HepG2 (cell line): Measurements from ENCODE around the gene IGLON5. TPM values are rescaled to one million over a fixed set of nuclear protein-coding genes. Genes with fewer than 3 reads are reported as not detected.
A peak's percentile ranks its signal among the peaks of the same experiment; 100 is the strongest.

Experiments
- ARHGAP35 ChIP-seq: sonication (generic); formaldehyde crosslinking; IDR thresholded peaks from 2 replicates; pipeline ENCODE4 v1.9.0; 2022; ENCODE audit warnings: mild to moderate bottlenecking, inconsistent platforms, moderate library complexity, missing genetic modification reagents, borderline replicate concordance
- FOXK1 ChIP-seq: sonication (generic); formaldehyde crosslinking; IDR thresholded peaks from 2 replicates; pipeline ENCODE4 v1.4.0; 2020; ENCODE audit warnings: low read depth, missing genetic modification reagents, borderline replicate concordance
- JDP2 ChIP-seq: sonication (generic); formaldehyde crosslinking; IDR thresholded peaks from 2 replicates; pipeline ENCODE4 v1.8.1; 2022; ENCODE audit warnings: missing genetic modification reagents, borderline replicate concordance
- KDM4B ChIP-seq: sonication (generic); formaldehyde crosslinking; IDR thresholded peaks from 2 replicates; pipeline ENCODE4 v1.4.0; 2020; ENCODE audit warnings: missing genetic modification reagents
- KDM5A ChIP-seq: fragments of 200-600 bp; sonication (generic); IDR thresholded peaks from 2 replicates; pipeline ENCODE4 v1.7.0; 2018; ENCODE audit warnings: antibody characterized with exemption, mild to moderate bottlenecking, low read length, borderline replicate concordance
- NBN ChIP-seq: fragments of 450-650 bp; conservative IDR thresholded peaks from 2 replicates; pipeline ENCODE4 v1.6.1; 2017
- NCOA2 ChIP-seq: sonication (generic); formaldehyde crosslinking; IDR thresholded peaks from 2 replicates; pipeline ENCODE4 v1.8.0; 2022; ENCODE audit warnings: inconsistent platforms
- NFYB ChIP-seq: sonication (generic); formaldehyde crosslinking; IDR thresholded peaks from 2 replicates; pipeline ENCODE4 v1.4.0; 2020; ENCODE audit warnings: missing genetic modification reagents
- POGZ ChIP-seq: sonication (generic); formaldehyde crosslinking; IDR thresholded peaks from 2 replicates; pipeline ENCODE4 v1.4.0; 2020; ENCODE audit warnings: mild to moderate bottlenecking, missing genetic modification reagents
- RFX1 ChIP-seq: fragments of 450-650 bp; IDR thresholded peaks from 2 replicates; pipeline ENCODE4 v1.6.1; 2017
- TAF15 ChIP-seq: fragments of 200-400 bp; formaldehyde crosslinking; IDR thresholded peaks from one replicate; pipeline ENCODE4 v1.6.1; 2018; ENCODE audit warnings: mild to moderate bottlenecking, low read depth, low read length; ENCODE audit not compliant: poor library complexity, severe bottlenecking
- TBP ChIP-seq: sonication (generic); formaldehyde crosslinking; IDR thresholded peaks from 2 replicates; pipeline ENCODE4 v1.5.0; 2020; ENCODE audit warnings: missing genetic modification reagents
- THAP11 ChIP-seq: IDR thresholded peaks from 2 replicates; pipeline ENCODE4 v1.6.1; 2016; ENCODE audit warnings: missing biosample characterization, missing genetic modification reagents
- ZBTB7B ChIP-seq: sonication (generic); formaldehyde crosslinking; IDR thresholded peaks from 2 replicates; pipeline ENCODE4 v1.4.0; 2020; ENCODE audit warnings: missing genetic modification reagents
- ZKSCAN5 ChIP-seq: sonication (generic); formaldehyde crosslinking; IDR thresholded peaks from 2 replicates; pipeline ENCODE4 v1.5.1; 2020; ENCODE audit warnings: mild to moderate bottlenecking, missing genetic modification reagents
- ZNF180 ChIP-seq: sonication (generic); formaldehyde crosslinking; IDR thresholded peaks from 2 replicates; pipeline ENCODE4 v1.4.0; 2020; ENCODE audit warnings: low read depth, missing genetic modification reagents, borderline replicate concordance
- ZNF350 ChIP-seq: sonication (generic); formaldehyde crosslinking; IDR thresholded peaks from 2 replicates; pipeline ENCODE4 v1.4.0; 2020; ENCODE audit warnings: mild to moderate bottlenecking, low read depth, missing genetic modification reagents, borderline replicate concordance
- ZNF510 ChIP-seq: sonication (generic); formaldehyde crosslinking; IDR thresholded peaks from 2 replicates; pipeline ENCODE4 v1.4.0; 2020; ENCODE audit warnings: low read depth, mild to moderate bottlenecking, missing genetic modification reagents
- ZNF513 ChIP-seq: sonication (generic); formaldehyde crosslinking; conservative IDR thresholded peaks from 2 replicates; pipeline ENCODE4 v1.5.0; 2020; ENCODE audit warnings: missing genetic modification reagents
- ZNF530 ChIP-seq: sonication (generic); formaldehyde crosslinking; IDR thresholded peaks from 2 replicates; pipeline ENCODE4 v1.5.0; 2020; ENCODE audit warnings: low read depth, mild to moderate bottlenecking, missing genetic modification reagents
- ZNF563 ChIP-seq: sonication (generic); formaldehyde crosslinking; IDR thresholded peaks from 2 replicates; pipeline ENCODE4 v1.8.0; 2022; ENCODE audit warnings: mild to moderate bottlenecking, moderate library complexity, missing genetic modification reagents
- ZNF598 ChIP-seq: sonication (generic); formaldehyde crosslinking; IDR thresholded peaks from 2 replicates; pipeline ENCODE4 v1.5.1; 2020; ENCODE audit warnings: mild to moderate bottlenecking, missing genetic modification reagents, borderline replicate concordance
- ZNF780A ChIP-seq: sonication (generic); formaldehyde crosslinking; IDR thresholded peaks from 2 replicates; pipeline ENCODE4 v1.8.0; 2022; ENCODE audit warnings: mild to moderate bottlenecking, missing genetic modification reagents, moderate library complexity
- polyA plus RNA-seq, 8 experiments: library from polyadenylated mRNA; depleted of rRNA in 3 of 8; stranded (reverse) in 7 of 8; unstranded in 1 of 8; fragments of >200 nt; fragmentation: Illumina TruSeq in 4 of 8; extraction: Trizol in 4 of 8; gene quantifications; 2 replicates each; pipeline versions ENCODE4 v1.2.1 to v1.2.3, GENCODE V29; 2011 to 2016; ENCODE audit warnings: low read depth in 4 of 8, missing spikeins in 1 of 8, mixed read lengths in 1 of 8; ENCODE audit not compliant: insufficient read depth in 1 of 8
- total RNA-seq, 5 experiments: library from RNA; depleted of rRNA; stranded (reverse); fragments of >200 nt; fragmentation: Illumina TruSeq; extraction: Trizol; gene quantifications; 2 replicates each; pipeline ENCODE4 v1.2.3, GENCODE V29; 2016; ENCODE audit warnings: low read depth in 1 of 5
- TF ChIP-seq, protein P1 (sequence below): sonication (generic); formaldehyde crosslinking; IDR thresholded peaks from 2 replicates; pipeline ENCODE4 v1.5.1; 2020; ENCODE audit warnings: mild to moderate bottlenecking, missing genetic modification reagents, moderate library complexity
- TF ChIP-seq, protein P2 (sequence below): sonication (generic); formaldehyde crosslinking; IDR thresholded peaks from 2 replicates; pipeline ENCODE4 v1.5.0; 2020; ENCODE audit warnings: mild to moderate bottlenecking, low read depth, missing genetic modification reagents, borderline replicate concordance

The IGLON5 gene
- total and polyA plus RNA-seq, 2 of the 13 experiments (the other 11 are each of a cell fraction or from before 2014, with no cell fraction given), result 0.04 to 5.7 TPM

DNA sequence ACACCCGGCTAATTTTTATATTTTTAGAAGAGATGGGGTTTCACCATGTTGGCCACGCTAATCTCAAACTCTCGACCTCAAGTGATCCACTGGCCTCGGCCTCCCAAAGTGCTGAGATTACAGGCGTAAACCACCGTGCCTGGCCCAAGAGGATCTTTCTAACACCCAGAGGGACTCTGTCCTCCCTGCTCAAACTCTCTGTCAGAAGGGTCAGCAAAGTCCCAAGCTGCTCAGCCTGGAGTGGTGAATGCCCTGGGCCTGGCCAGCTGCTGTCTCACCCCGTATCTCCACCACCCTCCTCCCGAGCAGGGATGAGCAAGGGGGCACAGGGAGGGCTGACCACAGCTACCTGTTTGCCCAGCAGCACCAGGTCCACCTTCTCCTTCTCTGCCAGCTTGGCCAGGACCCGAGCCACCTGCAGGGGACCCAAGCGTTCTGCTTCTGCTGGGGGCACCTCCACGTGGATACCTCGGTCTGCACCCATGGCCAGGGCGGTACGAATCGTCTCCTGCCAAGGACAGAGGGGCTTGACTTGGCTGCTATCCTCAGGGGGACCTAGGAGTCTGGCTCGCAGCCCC is 41.4 kb downstream of the IGLON5 start (continued):
- TF ChIP-seq ZNF510 (CRISPR knock-in tag) (0 out of 2 replicates have a peak, but pooled peaks have one; percentile 31), NBN (no peak), ZNF598 (CRISPR knock-in tag) (0 out of 2 replicates have a peak, but pooled peaks have one; percentile 48), KDM4B (CRISPR knock-in tag) (no peak), THAP11 (CRISPR knock-in tag) (no peak), TAF15 (peak; percentile 51), ZNF530 (CRISPR knock-in tag) (no peak), TBP (no peak), KDM5A (no peak), RFX1 (no peak), ZNF563 (0 out of 2 replicates have a peak, but pooled peaks have one; percentile 6), NFYB (CRISPR knock-in tag) (no peak), ZNF780A (CRISPR knock-in tag) (no peak), ZNF350 (no peak), ZNF513 (no peak), ZKSCAN5 (CRISPR knock-in tag) (0 out of 2 replicates have a peak, but pooled peaks have one; percentile 37), NCOA2 (no peak), JDP2 (CRISPR knock-in tag) (no peak), ZNF180 (CRISPR knock-in tag) (no peak), FOXK1 (CRISPR knock-in tag) (no peak), POGZ (CRISPR knock-in tag) (no peak), ZBTB7B (CRISPR knock-in tag) (no peak), ARHGAP35 (CRISPR knock-in tag) (no peak)
- TF ChIP-seq, protein P1, sequence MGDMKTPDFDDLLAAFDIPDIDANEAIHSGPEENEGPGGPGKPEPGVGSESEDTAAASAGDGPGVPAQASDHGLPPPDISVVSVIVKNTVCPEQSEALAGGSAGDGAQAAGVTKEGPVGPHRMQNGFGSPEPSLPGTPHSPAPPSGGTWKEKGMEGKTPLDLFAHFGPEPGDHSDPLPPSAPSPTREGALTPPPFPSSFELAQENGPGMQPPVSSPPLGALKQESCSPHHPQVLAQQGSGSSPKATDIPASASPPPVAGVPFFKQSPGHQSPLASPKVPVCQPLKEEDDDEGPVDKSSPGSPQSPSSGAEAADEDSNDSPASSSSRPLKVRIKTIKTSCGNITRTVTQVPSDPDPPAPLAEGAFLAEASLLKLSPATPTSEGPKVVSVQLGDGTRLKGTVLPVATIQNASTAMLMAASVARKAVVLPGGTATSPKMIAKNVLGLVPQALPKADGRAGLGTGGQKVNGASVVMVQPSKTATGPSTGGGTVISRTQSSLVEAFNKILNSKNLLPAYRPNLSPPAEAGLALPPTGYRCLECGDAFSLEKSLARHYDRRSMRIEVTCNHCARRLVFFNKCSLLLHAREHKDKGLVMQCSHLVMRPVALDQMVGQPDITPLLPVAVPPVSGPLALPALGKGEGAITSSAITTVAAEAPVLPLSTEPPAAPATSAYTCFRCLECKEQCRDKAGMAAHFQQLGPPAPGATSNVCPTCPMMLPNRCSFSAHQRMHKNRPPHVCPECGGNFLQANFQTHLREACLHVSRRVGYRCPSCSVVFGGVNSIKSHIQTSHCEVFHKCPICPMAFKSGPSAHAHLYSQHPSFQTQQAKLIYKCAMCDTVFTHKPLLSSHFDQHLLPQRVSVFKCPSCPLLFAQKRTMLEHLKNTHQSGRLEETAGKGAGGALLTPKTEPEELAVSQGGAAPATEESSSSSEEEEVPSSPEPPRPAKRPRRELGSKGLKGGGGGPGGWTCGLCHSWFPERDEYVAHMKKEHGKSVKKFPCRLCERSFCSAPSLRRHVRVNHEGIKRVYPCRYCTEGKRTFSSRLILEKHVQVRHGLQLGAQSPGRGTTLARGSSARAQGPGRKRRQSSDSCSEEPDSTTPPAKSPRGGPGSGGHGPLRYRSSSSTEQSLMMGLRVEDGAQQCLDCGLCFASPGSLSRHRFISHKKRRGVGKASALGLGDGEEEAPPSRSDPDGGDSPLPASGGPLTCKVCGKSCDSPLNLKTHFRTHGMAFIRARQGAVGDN (CRISPR knock-in tag), result peak; percentile 81
- TF ChIP-seq, protein P2, sequence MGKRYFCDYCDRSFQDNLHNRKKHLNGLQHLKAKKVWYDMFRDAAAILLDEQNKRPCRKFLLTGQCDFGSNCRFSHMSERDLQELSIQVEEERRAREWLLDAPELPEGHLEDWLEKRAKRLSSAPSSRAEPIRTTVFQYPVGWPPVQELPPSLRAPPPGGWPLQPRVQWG, result no peak
